NCI-H1417 (cell line): ENCODE data around the gene EN2.
A peak's percentile ranks its signal among the peaks of the same experiment; 100 is the strongest.
"Not testable (repeated sequence)": the region's sequence is repeated elsewhere in the genome, so short reads cannot be mapped to it uniquely, and the experiment has no call there.

Experiments
- DNase-seq, 3 experiments: peaks; one replicate each; lab custom pipeline; 2025; lab: John Stamatoyannopoulos, UW

EN2 gene

DNA sequence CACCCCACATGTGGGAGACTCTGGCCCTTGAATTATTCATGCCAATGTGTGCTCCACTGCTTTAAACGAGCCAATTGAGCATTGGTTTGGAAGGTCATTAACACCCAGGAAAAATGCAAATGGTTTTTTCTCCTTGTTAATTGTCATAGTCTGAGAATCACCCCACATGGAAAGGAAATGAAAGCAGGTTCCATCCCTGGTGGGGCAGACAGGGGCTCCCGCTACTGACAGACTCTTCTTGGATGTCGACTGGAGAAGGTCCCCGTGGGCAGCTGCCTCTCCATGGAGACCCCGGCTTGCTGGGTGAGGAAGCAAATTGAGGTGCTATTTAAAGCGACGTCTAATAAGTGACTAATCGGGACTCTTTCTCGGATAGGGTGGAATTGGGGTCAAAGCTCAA is 32.0 kb upstream of the EN2 start:
- no peak for DNase-seq

DNA sequence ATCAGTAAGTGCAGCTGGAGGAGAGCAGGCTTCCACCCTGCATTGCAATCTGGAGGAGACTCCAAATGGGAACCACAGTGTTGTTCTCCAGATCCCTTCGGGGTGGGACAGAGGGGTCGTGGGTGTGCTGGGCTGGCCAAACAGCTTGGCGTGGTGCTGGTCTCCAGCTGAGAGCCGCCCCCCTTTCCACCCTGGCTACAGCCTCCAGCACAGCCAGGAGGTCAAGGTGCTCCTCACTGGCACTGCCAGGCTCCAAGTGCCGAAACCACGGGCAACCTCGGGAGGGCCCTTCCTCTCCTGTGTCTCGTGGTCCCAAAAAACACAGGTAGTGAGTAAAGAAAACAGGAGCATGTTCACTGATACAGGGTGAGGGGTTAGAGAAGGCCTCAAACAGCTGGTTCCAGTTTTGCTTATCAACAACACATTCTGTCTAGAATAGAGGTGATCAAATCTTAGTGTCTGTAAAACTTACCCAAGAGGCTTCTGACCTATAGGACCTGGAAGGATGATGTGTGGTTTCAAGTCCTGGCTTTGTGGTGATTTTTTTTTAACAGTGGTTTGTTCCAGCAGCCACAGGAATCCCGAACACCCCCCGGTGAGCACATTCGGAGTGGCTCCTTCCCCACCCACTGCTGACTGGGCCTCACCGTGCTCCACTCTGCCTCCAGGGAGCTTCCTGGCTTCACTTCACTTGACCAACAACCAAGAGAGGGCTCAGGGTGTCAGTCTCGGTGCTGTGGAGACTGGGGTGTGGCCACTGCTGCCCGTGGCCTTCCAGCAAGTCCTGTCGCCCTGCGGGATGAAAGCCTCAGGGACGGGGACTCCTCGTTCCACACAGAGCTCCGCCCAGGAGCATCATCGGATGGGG is 31.2 kb upstream of the EN2 start:
- DNase-seq: no peak

- no peak for DNase-seq
Measured at GRCh38 chr7:155427411-155428038, 30.4 kb upstream of the EN2 start.

- no peak for DNase-seq
Measured at GRCh38 chr7:155428171-155428834, 29.6 kb upstream of the EN2 start.

GRCh38 chr7:155429651-155430050 is 28.3 kb upstream of the EN2 start:
- no peak for DNase-seq

- DNase-seq: no peak
Measured at GRCh38 chr7:155430606-155431005, 27.3 kb upstream of the EN2 start.

- no peak for DNase-seq
Measured at GRCh38 chr7:155431231-155431630, 26.7 kb upstream of the EN2 start.

GRCh38 chr7:155431711-155432110 is 26.2 kb upstream of the EN2 start:
- DNase-seq: no peak

DNA sequence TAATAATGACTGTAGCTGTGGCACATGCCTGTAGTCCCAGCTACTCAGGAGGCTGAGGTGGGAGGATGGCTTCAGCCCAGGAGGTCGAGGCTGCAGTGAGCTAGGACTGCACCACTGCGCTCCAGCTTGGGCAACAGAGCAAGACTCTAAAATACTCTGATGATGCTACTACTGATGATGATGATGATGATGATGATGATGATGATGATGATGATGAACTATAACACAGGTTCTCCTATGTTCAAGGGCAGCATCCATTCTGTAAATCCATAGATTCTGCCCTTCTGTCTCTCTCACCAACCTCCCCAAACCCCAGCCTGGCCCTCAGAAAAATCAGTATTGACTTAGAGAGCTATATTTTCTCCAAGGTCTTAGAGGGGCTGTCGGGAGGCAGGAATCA is 22.8 kb upstream of the EN2 start:
- no peak for DNase-seq

DNA sequence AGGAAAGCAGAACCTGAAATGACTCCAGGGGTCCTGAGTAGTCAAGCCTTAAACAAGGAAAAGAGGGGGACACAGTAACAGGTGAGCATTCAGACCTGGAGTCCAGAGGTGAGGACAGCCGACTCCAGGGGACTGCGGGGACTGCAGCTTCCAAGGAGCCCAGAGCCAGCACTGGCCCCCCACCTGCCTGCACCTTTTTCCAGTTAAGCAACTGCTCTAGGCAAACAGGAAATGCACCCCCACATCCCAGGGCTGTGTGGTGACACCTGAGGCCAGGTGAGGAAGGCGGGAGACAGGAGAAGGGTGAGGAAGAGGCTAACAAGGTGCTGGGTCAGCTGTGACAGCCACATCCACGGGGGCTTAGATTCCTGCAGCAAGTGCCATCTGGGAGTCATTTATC is 20.1 kb upstream of the EN2 start:
- no peak for DNase-seq

GRCh38 chr7:155438777-155439176 is 19.2 kb upstream of the EN2 start:
- no peak for DNase-seq

- no peak for DNase-seq
Measured at GRCh38 chr7:155439311-155440017, 18.5 kb upstream of the EN2 start.

- DNase-seq: peak in 1 of 3 experiments; percentile 36
Measured at GRCh38 chr7:155440018-155440410, 17.9 kb upstream of the EN2 start.

- no peak for DNase-seq
Measured at GRCh38 chr7:155441856-155442255, 16.1 kb upstream of the EN2 start.

- DNase-seq: no peak
Measured at GRCh38 chr7:155444746-155445145, 13.2 kb upstream of the EN2 start.

DNA sequence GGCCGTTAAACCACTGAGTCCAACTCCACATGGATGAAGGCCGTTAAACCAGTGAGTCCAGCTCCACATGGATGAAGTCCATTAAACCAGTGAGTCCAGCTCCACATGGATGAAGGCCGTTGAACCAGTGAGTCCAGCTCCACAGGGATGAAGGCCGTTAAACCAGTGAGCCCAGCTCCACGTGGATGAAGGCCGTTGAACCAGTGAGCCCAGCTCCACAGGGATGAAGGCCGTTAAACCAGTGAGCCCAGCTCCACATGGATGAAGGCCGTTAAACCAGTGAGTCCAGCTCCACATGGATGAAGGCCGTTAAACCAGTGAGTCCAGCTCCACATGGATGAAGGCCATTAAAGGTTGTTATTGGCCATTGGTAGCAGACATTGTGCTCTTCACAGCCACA is 12.3 kb upstream of the EN2 start:
- not testable (repeated sequence) for DNase-seq

DNA sequence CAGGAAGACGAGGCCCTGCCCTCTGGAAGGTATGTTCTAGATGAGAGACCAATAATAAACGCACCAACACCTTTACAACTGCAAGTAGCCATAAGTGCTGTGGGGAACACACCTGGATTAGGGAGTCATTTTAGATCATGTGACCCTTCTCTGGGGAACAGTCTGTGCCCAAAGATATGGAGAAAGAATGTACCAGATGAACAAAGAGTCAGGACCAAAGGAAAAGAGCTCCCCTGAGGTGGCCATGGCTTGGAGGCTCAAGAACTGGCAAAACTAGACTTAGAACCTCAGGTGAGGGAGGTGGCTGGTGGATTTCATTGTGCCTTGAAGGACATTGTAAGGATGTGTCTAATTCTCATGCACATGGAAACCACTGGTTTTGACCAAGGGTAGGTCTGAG is 10.3 kb upstream of the EN2 start:
- DNase-seq: no peak

- no peak for DNase-seq
Measured at GRCh38 chr7:155448632-155449007, 9.3 kb upstream of the EN2 start.

DNA sequence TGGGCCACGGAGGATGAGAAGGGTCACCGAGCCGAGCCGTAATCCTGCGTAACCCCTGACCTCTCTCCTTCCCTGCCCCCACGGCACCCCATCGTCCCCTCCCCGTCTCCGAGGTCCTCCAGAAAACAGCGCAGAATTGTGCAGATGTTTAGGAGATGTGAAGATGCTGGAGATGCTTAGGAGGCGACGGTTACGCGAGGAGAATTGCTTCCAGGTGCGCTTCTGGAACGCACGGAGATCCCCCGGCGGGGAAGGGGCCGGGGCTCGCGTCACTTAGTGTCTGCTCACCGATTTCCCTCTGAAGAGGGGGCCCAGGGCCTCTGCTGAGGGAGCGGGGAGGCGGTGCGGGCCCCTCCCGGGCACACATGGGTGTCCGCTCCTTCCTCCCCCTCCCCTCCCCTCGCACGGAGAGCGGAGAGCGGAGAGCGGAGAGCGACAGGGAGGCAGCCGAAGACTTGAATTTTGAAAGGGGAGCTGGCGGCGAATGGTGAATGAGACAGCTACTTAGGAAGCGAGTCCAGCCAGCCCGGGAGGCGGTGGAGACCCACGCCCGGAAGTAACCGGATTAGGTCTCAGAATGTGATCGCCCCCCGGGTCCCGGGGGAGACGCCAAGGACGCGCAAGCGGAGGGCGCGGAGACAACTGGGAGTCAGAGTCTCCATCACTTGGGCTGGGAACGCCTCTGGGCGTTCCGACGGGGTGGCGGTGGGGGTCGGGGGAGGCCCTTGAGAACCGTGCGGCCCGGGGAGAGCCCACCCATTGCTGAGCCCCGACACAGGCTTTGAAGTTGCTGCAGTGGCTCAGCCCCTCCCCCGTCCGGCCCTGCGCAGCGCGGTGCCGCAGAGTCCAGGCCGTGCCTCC is 8.7 kb upstream of the EN2 start:
- DNase-seq: no peak

DNA sequence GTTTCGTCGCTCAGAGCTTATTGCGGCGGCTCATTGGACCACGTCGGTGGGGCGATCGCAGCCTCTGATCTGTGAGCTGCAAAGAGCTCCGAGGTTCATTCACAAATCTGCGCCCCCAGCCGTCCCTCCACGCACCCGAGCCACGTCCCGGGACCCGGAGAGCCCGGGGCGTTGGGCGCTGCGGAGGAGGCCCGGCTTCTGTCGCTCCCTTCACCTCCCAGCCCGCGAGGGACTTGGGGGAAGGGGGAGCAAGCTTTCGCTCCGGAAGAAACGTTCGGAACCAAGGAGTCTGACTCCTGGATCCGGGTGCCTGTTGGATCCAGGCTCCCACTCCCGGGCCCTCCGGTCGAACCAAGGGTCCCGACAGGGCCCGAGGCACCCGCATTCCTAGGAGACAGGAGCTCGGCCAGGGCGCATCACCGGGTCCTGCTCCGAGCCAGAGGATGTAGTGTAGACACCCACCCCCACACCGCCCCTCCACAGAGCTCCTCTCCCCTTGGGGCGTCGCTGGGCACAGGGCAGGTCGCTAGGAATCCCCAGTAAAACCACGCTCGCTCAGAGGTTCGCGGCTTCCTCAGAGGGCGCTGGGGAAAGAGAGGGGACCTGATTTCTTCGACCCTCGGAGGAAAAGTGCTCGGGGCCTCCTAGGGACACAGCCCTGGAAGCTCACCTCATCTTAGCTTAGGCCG is 7.9 kb upstream of the EN2 start:
- no peak for DNase-seq

GRCh38 chr7:155450558-155450969 is 7.4 kb upstream of the EN2 start:
- no peak for DNase-seq
